ENCODE data around the gene ADCY5.

The ADCY5 gene

DNA sequence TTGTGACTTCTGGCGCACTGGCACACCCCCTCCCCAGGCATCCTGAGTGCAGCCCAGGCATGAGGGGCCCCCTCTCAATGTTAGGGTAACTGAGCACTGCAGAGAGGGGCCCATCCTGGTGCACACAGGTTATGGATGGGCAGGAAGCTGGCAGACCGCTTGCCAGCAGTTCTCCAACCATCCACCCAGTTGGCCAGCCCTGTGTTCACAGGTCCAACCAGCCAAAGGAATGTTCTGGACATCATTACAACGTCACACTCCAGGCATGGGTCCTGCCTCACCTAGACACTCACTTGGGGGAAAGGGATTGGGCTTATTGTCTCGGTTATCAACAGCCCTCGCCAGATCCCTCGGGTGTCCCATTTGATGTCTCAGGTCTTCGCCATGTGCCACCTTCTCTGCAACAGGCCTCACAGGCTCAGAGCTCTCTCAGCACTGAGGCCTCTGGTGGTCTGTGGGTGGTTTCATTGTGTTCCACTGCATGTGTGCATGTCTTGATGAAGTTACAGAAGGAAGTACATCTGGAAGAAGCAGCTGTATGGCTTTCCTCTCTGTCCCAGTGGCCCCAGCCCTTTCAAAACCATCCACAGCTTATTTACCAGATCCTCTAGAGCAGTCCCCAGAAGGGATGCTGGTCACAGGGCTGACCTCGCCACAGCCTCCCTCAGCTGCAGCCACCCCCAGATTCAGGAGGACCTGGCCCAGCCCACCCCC lies 23.7 kb downstream of the ADCY5 start:
- no peak for DNase-seq

DNA sequence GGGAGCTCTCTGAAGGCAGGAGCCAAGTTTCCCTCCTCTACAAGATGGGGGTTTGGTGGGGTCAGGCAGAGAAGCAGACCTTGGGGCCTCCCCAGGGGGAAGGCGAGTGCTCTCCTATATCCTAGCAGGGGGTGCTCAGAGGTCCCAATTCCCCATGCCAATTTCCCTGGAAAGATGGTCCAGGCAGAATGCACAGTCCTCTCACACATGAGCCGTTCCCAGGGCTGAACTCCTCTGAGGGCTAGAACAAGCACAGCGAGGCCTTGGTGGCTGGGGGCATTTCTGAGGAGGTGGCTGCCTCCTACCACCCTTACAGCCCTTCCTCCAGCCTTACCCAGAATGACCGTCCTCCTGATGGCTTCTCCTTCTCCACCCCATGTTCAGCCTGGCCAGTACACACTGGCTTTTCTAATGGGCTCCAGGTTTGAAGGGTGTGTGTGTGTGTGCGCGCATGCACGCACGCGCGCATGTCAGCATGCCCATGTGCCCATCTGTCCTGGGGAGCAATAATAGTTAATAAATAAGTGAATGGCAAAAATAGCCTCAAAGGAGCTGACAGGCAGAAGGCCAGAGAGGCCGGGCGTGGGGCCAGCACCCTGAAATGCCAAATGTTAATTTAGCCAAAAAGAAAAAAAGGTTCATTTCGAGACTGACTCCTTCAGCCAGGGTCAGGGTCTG lies 24.4 kb downstream of the ADCY5 start:
- DNase-seq: no peak

DNA sequence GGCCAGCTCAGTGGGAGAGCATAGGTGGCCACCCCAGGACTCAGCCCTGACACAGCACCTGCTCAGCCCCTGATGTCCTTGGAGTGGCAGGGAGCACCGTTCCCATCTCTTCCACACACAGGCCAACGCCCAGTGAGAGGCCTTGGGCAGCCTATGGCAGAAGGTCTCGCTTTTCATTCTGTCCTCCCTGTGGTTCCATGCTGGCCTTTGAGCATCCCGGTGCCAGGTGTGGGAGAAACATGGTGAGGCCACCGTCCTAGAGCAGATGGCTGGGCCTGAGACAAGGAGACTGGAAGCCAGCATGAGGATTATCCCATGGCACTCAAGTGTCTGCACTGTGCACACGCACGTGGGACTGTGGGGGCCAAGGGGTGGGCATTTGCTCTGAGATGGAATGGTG lies 25.1 kb downstream of the ADCY5 start:
- no peak for DNase-seq

DNA sequence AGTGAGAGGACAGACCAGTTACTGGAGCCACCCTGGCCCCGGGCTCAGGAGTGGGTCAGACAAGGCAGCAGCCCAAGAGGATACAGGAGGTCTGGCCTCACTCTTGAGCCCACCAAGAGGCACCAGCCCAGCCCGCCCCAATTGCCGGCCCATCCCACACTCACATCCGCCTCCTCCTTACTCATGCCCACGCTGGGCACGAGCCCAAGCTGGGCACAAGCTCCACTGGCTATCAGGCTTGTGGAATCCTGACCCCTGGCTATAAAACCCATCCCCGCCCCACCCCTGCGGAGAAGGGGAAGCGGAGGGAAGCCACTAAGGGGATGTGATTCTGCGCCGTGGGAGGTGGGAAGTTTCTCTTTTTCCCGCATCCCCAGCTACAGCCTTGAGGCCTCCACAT lies 25.9 kb downstream of the ADCY5 start:
- DNase-seq: no peak

DNA sequence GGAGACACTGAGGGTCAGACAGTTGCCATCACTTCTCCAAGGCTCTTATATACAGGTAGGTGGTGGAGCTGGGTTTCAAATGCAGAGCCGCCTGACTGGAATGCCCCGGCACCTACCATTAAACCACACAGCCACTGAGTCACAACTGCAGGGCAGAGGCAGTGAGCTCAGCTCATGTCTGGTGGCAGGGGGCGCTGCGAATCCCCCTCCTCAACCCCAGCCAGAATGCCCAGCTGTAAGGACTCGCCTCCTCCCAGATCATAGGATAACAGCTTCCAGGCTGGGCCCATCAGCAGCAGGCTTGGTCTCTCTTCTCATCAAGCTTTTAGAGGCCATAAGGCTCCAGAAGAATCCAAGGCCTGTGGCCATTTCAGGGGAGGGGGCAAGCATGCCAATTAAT lies 26.4 kb downstream of the ADCY5 start:
- DNase-seq: no peak

DNA sequence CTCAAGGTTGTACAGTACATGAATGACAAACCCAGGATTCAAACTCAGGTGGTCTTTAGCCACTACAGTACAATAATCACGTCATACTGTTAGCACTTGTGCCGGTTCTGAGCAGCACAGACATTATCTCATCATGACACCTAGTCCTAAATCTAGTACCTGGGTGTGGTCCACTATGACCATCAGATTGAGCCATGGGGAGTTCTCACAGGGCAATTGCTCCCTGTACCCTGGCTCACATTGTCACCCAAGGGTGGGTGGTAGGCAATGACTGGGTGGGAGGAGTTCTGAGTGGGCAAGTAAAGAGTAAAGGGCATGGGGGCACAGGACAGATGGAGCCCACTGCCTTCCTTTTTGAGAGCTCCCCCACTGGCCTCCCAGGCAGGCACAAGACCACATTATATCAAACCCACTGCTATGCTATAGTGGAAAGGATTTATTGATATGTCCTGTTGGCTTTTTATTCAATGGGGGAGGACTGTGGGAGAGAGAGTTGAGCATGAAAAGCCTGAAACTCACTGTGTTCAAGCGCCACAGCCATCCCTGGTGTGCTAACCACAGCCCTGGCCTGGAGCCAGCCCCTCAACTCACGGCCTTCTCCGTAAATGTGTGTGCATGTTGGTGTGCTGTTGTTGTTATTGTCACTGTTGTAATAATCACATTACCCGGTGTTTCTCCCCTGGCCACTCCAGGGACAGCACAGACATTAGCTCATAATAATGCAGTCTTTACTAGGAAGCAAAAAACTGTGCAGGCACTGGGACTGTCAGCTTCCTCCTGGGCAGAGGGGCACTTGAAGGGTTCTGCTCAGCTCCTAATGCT lies 27.3 kb downstream of the ADCY5 start:
- no peak for DNase-seq

DNA sequence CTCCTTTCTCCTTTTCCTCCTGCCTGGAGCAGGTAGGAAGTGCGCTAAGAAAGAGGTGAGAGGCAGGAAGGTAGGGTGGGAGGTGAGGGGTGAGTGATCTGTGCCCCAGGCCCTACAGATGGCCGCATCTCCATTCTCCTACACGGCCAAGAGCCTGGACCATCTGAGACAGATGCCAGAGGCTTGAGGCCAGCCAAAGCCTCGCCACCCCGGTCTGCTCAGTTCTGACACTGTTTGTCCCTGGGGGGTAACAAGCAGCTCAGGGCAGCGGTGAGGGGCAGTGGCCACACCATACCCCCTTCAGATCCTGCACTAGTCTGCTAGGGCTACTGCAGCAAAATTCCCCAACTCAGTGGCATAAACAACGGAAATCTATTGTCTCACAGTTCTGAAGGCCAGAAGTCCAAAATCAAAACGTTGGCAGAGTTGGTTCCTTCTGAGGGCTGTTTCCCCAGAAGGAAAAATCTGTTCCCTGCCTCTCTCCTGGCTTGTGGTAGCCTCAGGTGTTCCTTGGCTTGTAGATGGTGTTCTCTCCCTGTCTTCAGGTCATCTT lies 28.4 kb downstream of the ADCY5 start:
- no peak for DNase-seq

DNA sequence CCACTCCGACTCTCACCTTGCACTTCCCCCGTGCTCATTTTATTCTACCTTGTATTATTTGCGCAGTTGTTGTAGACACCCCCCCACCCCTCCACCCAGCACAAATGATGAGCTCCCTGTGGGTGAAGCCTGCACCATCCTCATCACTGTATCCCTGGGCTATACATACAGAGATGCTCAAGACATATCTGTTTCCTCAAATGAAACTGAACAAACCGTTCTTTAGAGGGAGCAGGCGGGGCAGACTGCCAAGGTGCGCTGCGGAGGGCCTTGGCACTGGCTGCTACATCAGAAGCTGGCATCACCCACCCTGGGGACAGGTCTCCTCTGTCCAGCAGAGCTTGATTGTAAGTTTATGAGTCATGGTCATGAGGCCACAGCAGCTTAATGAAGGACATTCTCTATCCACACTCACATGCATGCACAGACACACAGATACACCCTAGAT lies 29.0 kb downstream of the ADCY5 start:
- no peak for DNase-seq

DNA sequence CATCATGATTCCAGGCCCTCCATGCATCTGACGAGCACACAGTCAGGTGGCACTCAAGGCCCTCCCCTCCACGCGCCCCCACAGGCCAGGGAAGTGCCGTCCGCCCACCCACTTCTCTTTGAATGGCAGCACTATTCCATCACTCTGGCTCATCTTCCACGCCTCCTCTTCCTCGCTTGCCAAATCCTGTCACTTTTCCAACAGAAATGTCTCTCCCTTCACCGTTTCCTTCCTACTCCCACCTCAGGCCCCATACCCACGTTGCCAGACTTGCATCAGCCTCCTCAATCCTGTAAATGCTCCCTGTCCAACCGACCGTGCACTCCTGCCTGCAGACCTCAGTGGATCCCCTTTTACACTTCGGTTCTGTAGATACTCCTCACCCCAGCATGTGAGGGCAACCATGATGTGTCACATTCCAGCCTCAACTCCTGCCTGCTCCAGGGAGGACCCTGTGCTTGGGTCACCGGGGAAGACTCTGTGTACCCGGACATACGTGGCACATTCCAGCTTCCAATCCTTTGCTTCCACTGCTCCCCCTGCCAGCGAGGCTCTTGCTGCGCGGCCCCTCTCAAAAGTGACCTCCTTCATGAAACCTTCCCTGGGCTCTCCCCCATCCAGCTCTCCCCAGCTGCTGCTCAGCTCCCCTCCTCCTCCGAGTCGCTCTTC lies 29.6 kb downstream of the ADCY5 start:
- no peak for DNase-seq

DNA sequence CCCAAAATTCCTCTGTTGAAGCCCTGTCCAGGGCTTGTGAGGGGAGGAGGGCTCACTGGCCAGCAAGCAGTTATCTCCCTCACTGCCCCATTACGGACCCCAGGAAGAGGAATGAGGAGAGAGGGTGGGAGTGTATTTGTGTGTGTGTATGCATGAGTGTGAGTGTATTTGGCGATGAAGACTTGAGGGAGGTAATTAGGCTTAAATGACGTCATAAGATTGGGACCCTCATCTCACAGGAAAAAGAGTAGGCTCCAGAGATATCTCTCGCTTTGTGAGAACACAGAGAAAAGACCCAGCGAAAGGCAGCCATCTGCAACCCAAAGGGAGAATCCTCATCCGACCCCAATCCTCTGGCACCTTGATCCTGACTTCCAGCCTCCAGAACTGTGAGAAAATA lies 32.2 kb downstream of the ADCY5 start:
- DNase-seq: no peak

DNA sequence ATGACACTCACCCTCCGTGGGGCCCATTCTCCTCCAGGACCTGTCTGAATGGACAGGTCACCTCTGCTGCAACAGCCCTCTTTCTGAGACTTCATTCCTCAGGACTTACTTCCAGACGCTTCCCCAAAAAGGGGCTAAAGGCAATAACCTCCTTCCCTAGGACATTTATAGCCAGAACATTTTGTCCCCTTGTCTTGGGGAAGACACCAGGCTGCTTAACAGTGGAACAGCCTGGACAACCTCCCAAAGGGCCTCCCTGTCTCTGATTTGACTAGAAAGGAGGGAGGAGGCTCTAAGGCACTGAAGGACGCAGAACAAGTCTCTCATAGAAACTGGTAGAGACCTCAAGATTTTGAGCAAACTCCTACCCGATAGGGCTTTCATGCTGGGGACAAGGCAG lies 32.7 kb downstream of the ADCY5 start:
- no peak for DNase-seq

DNA sequence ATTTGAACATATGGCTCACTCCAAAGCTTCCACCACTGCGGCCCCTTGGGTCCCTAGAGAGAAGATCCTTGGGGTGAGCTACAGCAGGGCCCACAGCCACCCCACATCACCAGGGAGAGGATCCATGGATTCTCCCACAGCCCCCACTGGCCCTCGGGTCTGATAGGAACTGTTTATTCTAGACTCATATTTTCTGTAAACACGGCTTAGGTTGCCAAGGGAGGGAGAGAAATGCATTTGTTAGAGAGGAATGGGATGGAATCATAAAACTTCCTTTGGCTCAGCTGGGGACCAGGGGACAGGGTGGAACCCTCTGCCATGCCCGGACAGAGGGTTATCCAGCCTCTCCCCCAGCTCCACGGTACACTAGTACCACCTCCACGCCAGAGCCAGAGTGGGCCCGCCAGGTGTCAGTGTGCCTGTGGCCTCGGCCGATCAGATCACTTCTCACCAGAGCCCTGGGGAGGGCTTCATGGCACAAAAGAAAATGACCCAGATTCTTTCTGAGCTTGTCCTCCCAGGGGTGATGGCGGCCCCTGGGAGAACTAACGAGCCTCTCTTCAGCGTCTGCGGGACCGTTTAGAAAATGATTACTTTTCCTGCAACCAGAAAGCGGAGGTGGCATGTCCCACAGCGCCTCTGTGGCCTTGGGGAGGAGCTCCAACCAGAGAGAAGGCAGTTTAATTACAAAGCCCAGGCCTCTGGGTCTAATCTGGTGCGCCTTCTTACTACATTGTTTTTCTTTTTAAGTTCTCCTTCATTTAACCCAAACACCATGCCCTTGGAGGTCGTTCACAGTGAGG lies 33.7 kb downstream of the ADCY5 start:
- DNase-seq: no peak

DNA sequence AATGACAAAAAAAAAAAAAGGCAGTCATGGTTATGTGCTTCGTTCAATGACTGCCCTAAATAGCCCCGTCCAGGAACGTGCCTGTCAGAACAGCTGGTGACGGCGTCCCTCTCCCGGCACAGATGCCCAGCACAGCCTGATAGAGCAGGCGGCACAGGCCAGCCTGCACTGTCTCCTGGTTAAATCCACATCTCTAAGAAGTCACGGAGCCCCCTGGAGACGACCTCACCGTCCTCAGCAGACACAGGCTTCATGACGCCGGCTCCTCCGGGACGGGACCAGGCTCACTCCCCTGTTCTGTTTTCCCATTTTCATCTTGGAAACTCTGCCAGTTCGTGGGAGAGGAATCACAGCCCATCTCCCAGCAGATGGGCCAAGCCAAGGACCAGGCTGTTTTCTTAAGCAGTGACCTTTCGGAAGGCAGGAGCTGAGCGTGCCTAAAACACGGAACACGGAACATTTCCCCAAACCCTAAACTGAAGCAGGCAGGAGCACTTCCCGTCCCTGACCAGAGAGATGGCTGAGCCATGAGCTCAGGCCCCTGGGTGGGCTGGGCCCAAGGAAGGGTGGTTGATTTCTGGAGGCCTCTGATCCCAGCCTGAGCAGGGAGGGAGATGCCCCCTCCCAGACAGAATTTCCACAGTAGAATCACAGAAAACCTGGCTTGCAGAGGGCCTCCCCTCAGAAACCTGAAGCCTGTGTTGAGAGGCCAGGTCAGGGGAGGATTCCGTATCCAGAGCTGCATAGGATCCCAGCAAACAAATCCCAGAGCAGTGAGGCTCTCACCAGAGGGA lies 35.9 kb downstream of the ADCY5 start:
- no peak for DNase-seq

DNA sequence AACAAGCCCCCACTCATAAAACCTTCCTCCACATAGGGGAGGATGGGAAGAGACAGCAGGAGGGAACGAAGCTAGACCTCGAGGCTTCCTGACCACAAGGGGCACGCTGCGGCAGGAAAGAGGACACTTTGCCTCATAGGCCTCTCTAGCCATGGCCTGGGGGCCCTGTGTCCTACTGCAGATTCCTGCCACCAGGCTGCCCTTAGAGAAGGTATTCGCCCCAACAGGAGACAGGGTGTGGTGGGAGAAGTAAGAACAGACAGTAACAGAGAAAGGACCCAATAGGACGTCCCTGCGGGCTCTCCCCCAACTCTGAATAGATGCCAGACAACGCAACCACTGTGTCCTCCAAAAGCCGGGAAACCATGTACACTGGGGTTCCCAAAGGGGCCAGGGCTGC lies 36.8 kb downstream of the ADCY5 start:
- DNase-seq: no peak

DNA sequence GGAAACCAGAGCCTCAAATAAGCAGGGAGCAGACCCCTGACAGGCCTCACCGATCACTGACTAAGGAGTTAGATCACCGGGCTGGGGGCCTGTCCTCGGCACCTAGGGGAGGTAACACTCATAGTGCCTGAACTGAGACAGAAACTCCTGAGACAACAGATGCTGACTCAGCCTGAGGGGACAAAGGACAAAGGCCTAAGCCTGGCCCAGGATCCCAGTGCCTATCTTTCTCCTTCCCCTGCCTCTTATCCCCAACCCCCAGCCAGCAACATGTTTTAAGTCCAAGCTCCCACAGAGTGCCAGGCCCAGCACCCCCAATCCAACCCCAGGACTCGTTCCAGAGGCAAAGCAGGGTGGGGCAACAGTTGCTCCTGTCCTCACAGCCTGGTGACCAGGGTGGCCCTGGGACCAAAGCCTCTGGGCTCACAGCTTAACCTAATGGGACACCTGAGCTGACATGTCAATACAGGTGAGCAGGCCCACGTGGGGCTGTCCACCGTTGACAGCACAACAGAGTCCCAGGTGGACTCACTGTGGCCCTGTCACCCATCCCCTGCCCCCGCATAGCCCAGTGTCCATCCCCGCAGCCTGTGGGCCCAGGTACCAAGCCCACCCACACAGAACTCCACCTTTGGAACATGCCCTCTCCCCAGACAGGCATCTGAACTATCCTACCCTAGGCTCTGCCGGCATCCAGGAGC lies 37.4 kb downstream of the ADCY5 start:
- DNase-seq: no peak

DNA sequence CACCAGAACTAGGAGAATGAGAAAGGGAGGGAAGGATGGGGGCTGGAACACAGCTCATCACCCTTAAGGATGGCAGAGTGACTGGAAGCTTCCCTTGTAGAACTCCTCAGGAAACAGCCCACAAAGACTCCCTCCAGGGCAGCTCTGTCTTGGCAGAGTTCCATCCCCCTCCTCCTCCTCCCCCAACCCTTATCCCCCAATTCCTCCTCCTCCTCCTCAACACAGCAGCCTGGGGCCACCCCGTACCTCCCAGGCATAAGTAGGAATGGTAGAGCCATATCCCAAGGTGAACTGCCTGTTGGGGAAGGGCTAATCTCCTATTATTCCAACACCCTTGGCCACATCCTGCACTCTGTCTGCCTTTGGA lies 38.8 kb downstream of the ADCY5 start:
- DNase-seq: no peak

DNA sequence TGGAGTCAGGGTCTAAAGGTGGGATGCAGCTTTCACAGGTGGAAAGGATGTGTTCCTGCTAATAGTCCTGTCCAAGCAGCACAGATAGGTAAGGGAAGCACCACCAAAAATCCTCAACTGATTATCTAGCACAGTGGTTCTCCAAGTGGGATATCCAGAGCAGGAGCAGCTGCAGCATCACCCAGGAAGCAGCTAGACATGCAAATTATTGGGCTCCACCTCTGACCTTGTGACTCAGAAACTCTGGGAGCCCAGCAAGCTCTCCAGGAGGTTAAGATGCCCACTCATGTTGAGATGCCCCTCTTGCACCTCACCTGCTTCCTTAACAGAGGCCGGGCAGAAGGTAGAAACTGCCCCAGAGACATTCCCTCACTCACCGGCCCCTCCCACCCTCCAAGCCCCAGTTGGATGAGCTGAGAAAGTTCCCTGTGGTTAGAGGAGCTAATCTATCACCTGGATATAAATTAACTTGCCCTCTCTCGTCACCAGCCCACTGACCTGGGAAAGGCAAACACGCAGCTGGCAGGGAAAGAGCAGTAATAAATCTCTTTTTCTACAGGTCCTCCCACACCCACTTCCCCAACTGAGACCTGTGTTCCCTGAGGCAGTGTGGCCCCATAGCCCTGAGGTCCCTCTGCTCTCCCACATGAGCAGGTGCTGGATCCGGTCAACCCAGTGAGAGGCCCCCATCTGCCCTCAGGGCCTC lies 39.3 kb downstream of the ADCY5 start:
- DNase-seq: no peak

DNA sequence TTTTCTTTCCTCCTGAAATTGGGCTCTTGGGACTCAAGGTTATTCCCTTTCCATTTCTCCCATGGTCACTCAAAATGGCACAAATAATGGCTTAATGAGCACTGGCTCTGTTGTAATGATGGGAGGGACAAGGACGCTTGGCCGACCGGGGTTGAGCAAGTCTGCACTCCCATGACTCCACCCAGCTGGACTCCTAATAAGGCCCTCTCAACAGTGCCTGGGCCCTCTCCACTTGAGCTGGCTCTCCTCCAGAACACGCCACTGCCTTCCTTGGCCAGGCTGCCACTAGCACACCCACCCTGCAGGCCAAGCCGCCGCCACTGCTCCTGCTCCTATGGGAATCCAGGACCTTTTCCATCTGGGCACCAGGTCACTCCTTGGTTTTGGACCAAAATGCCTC lies 42.3 kb downstream of the ADCY5 start:
- DNase-seq: no peak

DNA sequence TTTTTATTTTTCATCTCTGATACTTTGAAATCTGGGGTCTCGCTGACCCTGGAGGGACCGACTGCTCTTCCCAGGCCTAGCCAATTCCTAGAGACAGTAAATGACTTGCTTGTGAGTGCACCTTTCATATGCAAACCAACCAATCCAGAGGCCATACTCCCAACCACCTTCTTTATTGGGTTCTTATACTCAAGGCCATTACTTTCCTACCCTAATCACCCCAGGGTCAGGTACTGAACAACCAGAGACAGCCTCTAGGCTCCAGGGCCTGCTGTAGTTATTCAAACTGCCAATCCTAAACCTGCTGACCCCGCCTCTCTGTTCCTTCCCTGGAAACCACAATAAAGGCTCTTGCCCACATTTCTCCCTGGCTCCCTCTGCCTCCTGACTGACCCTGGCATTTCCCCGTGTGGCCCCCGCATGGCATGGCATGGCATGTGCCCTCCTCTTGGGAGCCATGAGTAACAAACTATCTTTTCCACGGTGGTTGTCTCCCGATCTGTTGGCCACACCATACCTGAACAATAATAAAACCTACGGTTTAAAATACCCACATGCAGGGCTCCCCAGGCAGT lies 42.9 kb downstream of the ADCY5 start:
- DNase-seq: no peak

DNA sequence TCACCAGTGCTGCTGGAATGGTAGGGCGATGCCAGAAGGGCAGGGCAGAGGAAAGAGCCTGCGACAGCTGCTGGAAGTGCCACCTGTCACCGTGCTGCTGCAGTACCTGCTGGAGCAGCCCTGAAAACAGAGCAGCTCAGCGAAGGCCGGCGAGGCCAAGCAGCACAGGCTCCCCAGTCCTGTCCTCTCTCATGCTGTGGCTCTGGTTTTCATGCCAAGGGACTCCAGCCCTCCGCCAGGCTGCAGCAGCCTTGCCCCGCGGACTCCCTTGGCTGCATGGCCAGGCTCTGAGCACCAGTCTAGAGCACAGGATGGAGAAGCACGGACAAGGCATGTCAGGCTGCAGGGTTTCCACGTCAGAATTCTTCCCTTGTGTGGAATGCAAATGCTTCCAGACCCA lies 43.9 kb downstream of the ADCY5 start:
- no peak for DNase-seq

Measured in AML-193 (cell line).